Activated B cell treated with CpG ODN at 0.5 μM for 24 hours (primary cell): ENCODE results near the gene LIF. TPM values are rescaled to one million over a fixed set of nuclear protein-coding genes. Genes with fewer than 3 reads are reported as not detected.
A peak's percentile ranks its signal among the peaks of the same experiment; 100 is the strongest.

Experiments
- ATAC-seq: fragments of 200-7000 bp; cut with Tn5 transposase; one replicate; pipeline ENCODE4 v1.10.0; 2021; ENCODE audit warnings: low read depth, mild to moderate bottlenecking, moderate library complexity
- CTCF ChIA-PET: fragments of 350-600 bp; sonication (Branson Sonifier 250); formaldehyde crosslinking; loops from one replicate; lab custom pipeline; 2021; ENCODE audit warnings: antibody characterized with exemption; lab: Charles Lee
- POLR2A ChIA-PET: fragments of 350-600 bp; sonication (Branson Sonifier 250); formaldehyde crosslinking; loops from one replicate; lab custom pipeline; 2021; ENCODE audit warnings: antibody characterized with exemption; lab: Charles Lee
- DNase-seq: peaks from one replicate; pipeline ENCODE4 v3.0.0; 2022
- H3K27ac Mint-ChIP-seq: one replicate; pipeline ENCODE4 v1.8.0; 2020; ENCODE audit warnings: mixed read lengths
- H3K27me3 Mint-ChIP-seq: one replicate; pipeline ENCODE4 v1.8.0; 2021; ENCODE audit warnings: mixed read lengths
- H3K36me3 Mint-ChIP-seq: one replicate; pipeline ENCODE4 v1.8.0; 2021; ENCODE audit warnings: low read depth, mixed read lengths
- H3K4me1 Mint-ChIP-seq: one replicate; pipeline ENCODE4 v1.8.0; 2021; ENCODE audit warnings: mixed read lengths
- H3K4me3 Mint-ChIP-seq: one replicate; pipeline ENCODE4 v1.8.0; 2020; ENCODE audit warnings: mild to moderate bottlenecking, mixed read lengths
- H3K9me3 Mint-ChIP-seq: one replicate; pipeline ENCODE4 v1.8.0; 2020; ENCODE audit warnings: mixed read lengths
- intact Hi-C: fragments of 100-400 bp; cut with micrococcal nuclease; formaldehyde crosslinking; loops from one replicate; pipeline ENCODE4 v1.15.1; 2024
- total RNA-seq: library from RNA; stranded (reverse); gene quantifications from 2 replicates; pipeline ENCODE4 v1.2.3, GENCODE V29; 2022
- TF ChIP-seq, protein P1 (sequence below): fragments of 200-600 bp; IDR thresholded peaks from one replicate; pipeline ENCODE4 v1.8.0; 2022; ENCODE audit warnings: antibody characterized with exemption, mild to moderate bottlenecking

Gene LIF
- total RNA-seq, 1 donor from 2014 or later: 0.44 TPM

DNA sequence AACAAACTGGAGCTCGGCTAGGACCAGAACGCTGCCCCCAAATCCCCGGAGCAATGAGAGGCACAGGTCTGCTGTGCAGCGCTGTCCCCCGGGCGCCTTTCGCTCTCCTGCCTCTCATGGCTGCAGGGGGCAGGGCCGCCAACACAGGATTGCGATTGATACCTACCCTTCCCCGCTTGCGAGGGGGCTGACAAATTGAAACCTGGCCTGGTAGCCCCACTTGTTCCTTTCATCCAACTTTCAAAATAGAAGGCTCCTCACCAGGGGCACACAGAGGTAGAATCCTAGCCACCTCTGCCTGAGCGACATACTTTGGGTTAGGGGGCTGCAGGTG, 43.4 kb upstream of the LIF start:
- Mint-ChIP-seq H3K4me1 (peaks cover 38% of the 10 kb centered on the region), H3K27me3 (no peaks in the 10 kb centered on the region), H3K4me3 (peak overlapping the region; percentile 88), H3K27ac (peak overlapping the region; percentile 82), H3K36me3 (peaks cover 24% of the 10 kb centered on the region), H3K9me3 (no peaks in the 10 kb centered on the region)
- ChIA-PET CTCF (interaction anchor here (1.2 to 7.8 kb wide), 5 partner anchors 14 to 182 kb away, joined by 3 to 275 read pairs (median 83); partner anchors contain the start of genes RNF215 and TBC1D10A), POLR2A (interaction anchor here (0.5 to 7.6 kb wide), 12 partner anchors 9 to 632 kb away, joined by 3 to 131 read pairs (median 6); partner anchors contain the start of genes CCDC157, MTFP1, RNF215 and SF3A1)
- intact Hi-C loops: loop anchor here (1.0 to 2.0 kb wide), 7 partner anchors 14 to 303 kb away; partner anchors contain the start of genes OSM and SF3A1
- TF ChIP-seq, protein P1, sequence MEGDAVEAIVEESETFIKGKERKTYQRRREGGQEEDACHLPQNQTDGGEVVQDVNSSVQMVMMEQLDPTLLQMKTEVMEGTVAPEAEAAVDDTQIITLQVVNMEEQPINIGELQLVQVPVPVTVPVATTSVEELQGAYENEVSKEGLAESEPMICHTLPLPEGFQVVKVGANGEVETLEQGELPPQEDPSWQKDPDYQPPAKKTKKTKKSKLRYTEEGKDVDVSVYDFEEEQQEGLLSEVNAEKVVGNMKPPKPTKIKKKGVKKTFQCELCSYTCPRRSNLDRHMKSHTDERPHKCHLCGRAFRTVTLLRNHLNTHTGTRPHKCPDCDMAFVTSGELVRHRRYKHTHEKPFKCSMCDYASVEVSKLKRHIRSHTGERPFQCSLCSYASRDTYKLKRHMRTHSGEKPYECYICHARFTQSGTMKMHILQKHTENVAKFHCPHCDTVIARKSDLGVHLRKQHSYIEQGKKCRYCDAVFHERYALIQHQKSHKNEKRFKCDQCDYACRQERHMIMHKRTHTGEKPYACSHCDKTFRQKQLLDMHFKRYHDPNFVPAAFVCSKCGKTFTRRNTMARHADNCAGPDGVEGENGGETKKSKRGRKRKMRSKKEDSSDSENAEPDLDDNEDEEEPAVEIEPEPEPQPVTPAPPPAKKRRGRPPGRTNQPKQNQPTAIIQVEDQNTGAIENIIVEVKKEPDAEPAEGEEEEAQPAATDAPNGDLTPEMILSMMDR: no peak
- ATAC-seq (peak; percentile 33), DNase-seq (no peak)

DNA sequence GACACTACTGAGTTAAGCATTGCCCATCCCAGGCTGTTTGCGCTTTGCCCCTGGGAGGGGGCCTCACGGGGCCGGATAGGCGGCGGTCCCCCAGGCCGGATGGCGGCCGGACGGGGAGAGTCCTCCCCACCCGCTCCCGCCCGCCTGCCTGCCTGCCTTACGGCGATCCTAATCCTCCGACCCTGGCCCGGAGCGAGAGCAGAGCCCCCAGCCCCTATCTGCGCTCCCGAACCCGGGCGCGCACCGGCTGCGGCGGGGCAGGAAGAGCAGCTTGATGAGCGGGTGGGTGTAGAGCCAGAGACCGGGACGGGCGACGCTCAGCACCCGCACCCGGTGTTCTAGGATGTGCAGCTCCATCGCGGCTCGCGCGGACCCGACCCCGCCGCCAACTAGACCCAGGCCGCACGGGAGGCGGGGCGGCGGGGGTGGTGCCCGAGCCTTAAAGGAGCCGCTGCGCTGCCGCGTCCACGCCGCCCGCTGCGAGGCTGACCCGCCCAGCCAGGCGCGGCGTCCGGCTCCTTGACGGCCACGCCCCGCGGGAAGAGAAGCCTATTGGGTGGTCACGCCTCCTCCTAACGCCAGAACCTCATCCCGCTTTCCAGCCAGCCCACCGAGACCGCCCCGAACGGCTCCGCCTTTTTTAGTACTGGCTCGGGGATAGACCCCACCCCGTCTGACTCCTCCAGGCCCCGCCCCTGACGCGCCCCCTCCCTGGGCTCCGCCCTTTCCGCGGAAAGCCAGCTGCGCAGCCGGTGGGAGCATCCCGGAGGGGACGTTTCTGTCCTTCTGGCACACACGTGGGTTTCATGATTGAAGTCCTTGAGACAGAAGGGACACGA, 42.8 kb upstream of the LIF start, which contains the start of gene CASTOR1:
Gene CASTOR1 (minus strand): TSS at position 365 of the 839 bp plus-strand sequence. CDS start 8 bp downstream, at position 357.
- Mint-ChIP-seq H3K36me3 (peaks cover 26% of the 10 kb centered on the region), H3K27me3 (no peaks in the 10 kb centered on the region), H3K27ac (peak within 1 kb of the TSS; percentile 82), H3K4me3 (peak within 1 kb of the TSS; percentile 88), H3K9me3 (no peaks in the 10 kb centered on the region), H3K4me1 (peaks cover 38% of the 10 kb centered on the region)
- intact Hi-C loops: loop anchor here (1.0 to 2.0 kb wide), 6 partner anchors 21 to 303 kb away; partner anchors contain the start of genes OSM and SF3A1
- TF ChIP-seq, protein P1: no peak
- CTCF ChIA-PET: interaction anchor here (1.2 to 7.8 kb wide), 16 partner anchors 12 to 195 kb away, joined by 4 to 275 read pairs (median 16); partner anchors contain the start of genes CCDC157, OSM, RNF215 and SF3A1
- POLR2A ChIA-PET: interaction anchor here (0.5 to 7.6 kb wide), 16 partner anchors 9 to 633 kb away, joined by 3 to 131 read pairs (median 5); partner anchors contain the start of genes CCDC157, MTFP1, RNF215 and SF3A1
- DNase-seq (peak; percentile 90), ATAC-seq (peak; percentile 85)

- Mint-ChIP-seq H3K9me3 (no peaks in the 10 kb centered on the region), H3K27ac (peak overlapping the region; percentile 76), H3K36me3 (peaks cover 20% of the 10 kb centered on the region), H3K4me1 (peaks cover 38% of the 10 kb centered on the region), H3K4me3 (peak overlapping the region; percentile 88), H3K27me3 (no peaks in the 10 kb centered on the region)
- ATAC-seq (no peak), DNase-seq (peak; percentile 25)
- TF ChIP-seq, protein P1: no peak
- intact Hi-C loops: loop anchor here (1.0 to 2.0 kb wide), 7 partner anchors 22 to 304 kb away; partner anchors contain the start of genes OSM and SF3A1
- ChIA-PET CTCF (interaction anchor here (0.8 to 7.8 kb wide), 35 partner anchors 8 to 196 kb away, joined by 3 to 275 read pairs (median 9); partner anchors contain the start of genes CCDC157, MTFP1, OSM and RNF215), POLR2A (interaction anchor here (0.5 to 7.6 kb wide), 19 partner anchors 10 to 1602 kb away, joined by 3 to 131 read pairs (median 5); partner anchors contain the start of genes CCDC157, MTFP1, RNF215 and SF3A1)
These were observed 42.0 kb upstream of the LIF start for GRCh38 chr22:30288419-30289140.

DNA sequence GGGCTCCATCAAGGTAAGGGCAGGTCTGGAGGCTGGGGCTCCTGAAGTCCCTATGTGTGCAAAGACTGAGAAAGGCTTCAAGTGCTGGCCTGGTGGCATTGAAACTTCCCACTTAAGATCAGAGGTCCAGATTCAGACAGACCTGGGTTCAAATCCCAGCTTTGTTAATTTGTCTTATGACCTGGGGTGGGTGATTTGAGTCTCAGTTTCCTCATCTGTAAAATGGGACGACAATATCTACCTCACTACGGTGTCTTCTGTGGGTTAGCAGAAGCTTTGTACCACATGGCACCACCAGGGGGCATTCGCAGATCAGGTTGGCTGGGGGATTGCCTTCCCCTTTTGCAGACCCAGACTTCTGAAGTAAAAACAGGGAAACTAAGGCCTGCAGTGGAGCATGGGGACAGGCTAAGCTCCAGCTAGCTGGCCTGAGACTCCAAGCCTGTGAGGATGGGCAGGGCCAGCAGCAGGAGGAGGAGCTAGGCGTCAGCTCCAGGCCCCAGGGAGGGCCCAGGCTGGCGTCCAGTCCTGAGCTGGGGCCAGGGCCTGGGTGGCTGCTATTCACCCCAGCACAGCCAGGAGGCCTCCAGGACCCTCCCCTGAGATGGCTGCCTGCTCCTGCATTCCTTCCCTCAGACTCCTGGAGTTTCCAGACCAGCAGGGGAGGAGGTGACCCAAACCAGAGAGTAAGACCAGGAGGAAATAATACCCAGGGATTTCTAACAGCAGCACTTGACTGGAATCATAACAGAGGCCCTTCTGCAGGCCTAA, 41.3 kb upstream of the LIF start:
- TF ChIP-seq, protein P1: peak; percentile 52
- POLR2A ChIA-PET: interaction anchor here (0.5 to 7.6 kb wide), 14 partner anchors 18 to 1603 kb away, joined by 3 to 131 read pairs (median 6); partner anchors contain the start of genes CCDC157, OSM, RNF215 and SF3A1
- peak; percentile 43 for ATAC-seq
- intact Hi-C loops: loop anchor here (1.0 to 2.0 kb wide), 7 partner anchors 25 to 305 kb away; partner anchors contain the start of gene RNF215
- H3K27me3 Mint-ChIP-seq: no peaks in the 10 kb centered on the region
- CTCF ChIA-PET: interaction anchor here (0.7 to 7.8 kb wide), 41 partner anchors 8 to 196 kb away, joined by 3 to 275 read pairs (median 8); partner anchors contain the start of genes CCDC157, MTFP1, OSM and RNF215
- peak; percentile 77 for DNase-seq
- peaks cover 38% of the 10 kb centered on the region for H3K4me1 Mint-ChIP-seq
- peaks cover 12% of the 10 kb centered on the region for H3K36me3 Mint-ChIP-seq
- H3K27ac Mint-ChIP-seq: peak overlapping the region; percentile 76
- no peaks in the 10 kb centered on the region for H3K9me3 Mint-ChIP-seq
- peak overlapping the region; percentile 88 for H3K4me3 Mint-ChIP-seq
